ENCODE data around the gene DCAF16. TPM values are rescaled to one million over a fixed set of nuclear protein-coding genes. Genes with fewer than 3 reads are reported as not detected.

The DCAF16 gene
- total and polyA plus RNA-seq, 9 donors = 18.1 to 41.0 (median 26.8) TPM

DNA sequence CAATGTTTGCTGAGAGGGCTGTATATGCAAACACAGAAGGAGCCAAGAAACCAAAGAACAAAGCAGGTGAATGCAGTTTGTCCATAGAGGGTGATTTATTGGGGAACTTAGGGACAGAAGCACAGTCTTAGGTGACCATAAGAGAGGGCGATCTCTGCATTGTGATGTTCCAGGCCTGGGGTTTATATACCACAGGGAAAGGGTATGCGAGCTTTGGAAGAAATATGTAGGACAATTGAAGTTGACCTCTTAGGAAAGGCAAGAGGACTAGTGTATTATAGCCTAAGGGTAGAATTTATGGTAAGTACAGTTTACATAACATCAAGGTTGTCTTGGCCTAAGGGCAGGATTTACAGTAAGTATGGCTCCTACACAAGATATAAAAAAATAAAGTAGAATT, 56.9 kb downstream of the DCAF16 start:
- H3K36me3 ChIP-seq (ENCODE audit: control insufficient read depth, insufficient read depth, low read length) = no peaks in the 10 kb centered on the region
- H3K4me3 ChIP-seq (ENCODE audit: low read length) = no peak overlapping the region
- H3K4me1 ChIP-seq (ENCODE audit: control insufficient read depth, insufficient read depth, low read length) = no peaks in the 10 kb centered on the region
- H3K9me3 ChIP-seq (replicated peaks; ENCODE audit: control insufficient read depth, low read depth, low read length) = no peaks in the 10 kb centered on the region
- 94% methylated on average over 2 of the region's 2 CpGs for WGBS (ENCODE audit: insufficient coverage)
- H3K27me3 ChIP-seq (ENCODE audit: control insufficient read depth, insufficient read depth, low read length) = no peaks in the 10 kb centered on the region
- no peak for DNase-seq
- H3K27ac ChIP-seq (ENCODE audit: low read length) = no peak overlapping the region

Other genes with a start within 250 kb of the DCAF16 start
- 47.7 TPM for gene LAP3, start 233.6 kb downstream of the DCAF16 start, total RNA-seq
- gene LAP3, start 233.6 kb downstream of the DCAF16 start, polyA plus RNA-seq (ENCODE audit: insufficient read depth in 1 of 8, insufficient read length in 8 of 8, low replicate concordance in 1 of 8) = 10 to 100 TPM; 45.2 to 57.5 (median 47.7) TPM
- gene MED28, start 196.1 kb downstream of the DCAF16 start, total RNA-seq = 15.5 TPM
- gene MED28, start 196.1 kb downstream of the DCAF16 start, polyA plus RNA-seq (ENCODE audit: insufficient read depth in 1 of 8, insufficient read length in 8 of 8, low replicate concordance in 1 of 8) = 10 to 100 TPM; 22.8 to 33.1 (median 28.1) TPM
- gene FAM184B, start 29.1 kb downstream of the DCAF16 start, total RNA-seq = 5.1 TPM
- gene FAM184B, start 29.1 kb downstream of the DCAF16 start, polyA plus RNA-seq (ENCODE audit: insufficient read depth in 1 of 8, insufficient read length in 8 of 8, low replicate concordance in 1 of 8) = 1 to 10 TPM; 1.1 to 6.4 (median 3.6) TPM
- 13.6 TPM for gene NCAPG, start 222 bp upstream of the DCAF16 start, total RNA-seq
- 10 to 100 TPM; 11.4 to 19.7 (median 15.6) TPM for gene NCAPG, start 222 bp upstream of the DCAF16 start, polyA plus RNA-seq (ENCODE audit: insufficient read depth in 1 of 8, insufficient read length in 8 of 8, low replicate concordance in 1 of 8)
- 16.4 TPM for gene LCORL, start 211.0 kb upstream of the DCAF16 start, total RNA-seq
- 10 to 100 TPM in 4 of 8 donors, 1 to 10 TPM in 4; 9.4 to 12.3 (median 10.2) TPM for gene LCORL, start 211.0 kb upstream of the DCAF16 start, polyA plus RNA-seq (ENCODE audit: insufficient read depth in 1 of 8, insufficient read length in 8 of 8, low replicate concordance in 1 of 8)

Data from muscle of leg (tissue), 11 donors.